Fibroblast of the aortic adventitia (primary cell): ENCODE measurements around the gene TSPAN17. TPM values are rescaled to one million over a fixed set of nuclear protein-coding genes. Genes with fewer than 3 reads are reported as not detected.

Experiments
- DNase-seq: peaks from one replicate; pipeline ENCODE4 v3.0.0-alpha.2; 2010; ENCODE audit warnings: low read depth
- H3K4me3 ChIP-seq: 2 replicates; pipeline ENCODE4 v1.5.1; 2011; ENCODE audit warnings: low read depth, mild to moderate bottlenecking, control low read depth, low read length, moderate library complexity
- CTCF ChIP-seq: IDR thresholded peaks from 2 replicates; pipeline ENCODE4 v1.5.1; 2011; ENCODE audit warnings: mild to moderate bottlenecking, low read length, control low read depth, inconsistent platforms; ENCODE audit not compliant: insufficient read depth
- total RNA-seq: library from RNA; depleted of rRNA; stranded (reverse); fragments of >200 nt; gene quantifications from 2 replicates; pipeline ENCODE4 v1.2.3, GENCODE V29; 2012; ENCODE audit warnings: low replicate concordance

The TSPAN17 gene
- total RNA-seq, 1 donor = 29.0 TPM

- DNase-seq = no peak
- TF ChIP-seq CTCF = no peak
- H3K4me3 ChIP-seq = no peak overlapping the region
These were observed 8.1 kb upstream of the TSPAN17 start for GRCh38 chr5:176639208-176639607.

DNA sequence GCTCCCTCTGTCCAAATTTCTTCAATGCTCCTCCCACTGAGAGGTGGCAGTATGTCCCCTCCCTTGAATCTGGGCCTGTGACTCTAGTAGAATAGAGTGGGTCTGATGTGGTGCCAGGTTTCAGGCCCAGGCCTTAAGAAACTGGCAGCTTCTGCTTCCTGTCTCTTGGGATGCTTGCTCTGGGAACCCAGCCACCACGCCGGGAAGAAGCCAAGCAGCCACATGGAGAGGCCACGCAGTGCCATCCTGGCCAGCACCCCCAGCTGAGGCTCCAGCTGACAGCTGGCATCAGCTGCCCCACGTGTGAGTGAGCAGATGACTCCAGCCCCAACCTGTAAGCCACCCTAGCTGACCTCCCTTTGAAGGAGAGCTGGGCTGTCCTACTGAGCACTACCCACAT, 7.3 kb upstream of the TSPAN17 start:
- DNase-seq = peak; percentile 71
- no peak for TF ChIP-seq CTCF
- H3K4me3 ChIP-seq = no peak overlapping the region

DNA sequence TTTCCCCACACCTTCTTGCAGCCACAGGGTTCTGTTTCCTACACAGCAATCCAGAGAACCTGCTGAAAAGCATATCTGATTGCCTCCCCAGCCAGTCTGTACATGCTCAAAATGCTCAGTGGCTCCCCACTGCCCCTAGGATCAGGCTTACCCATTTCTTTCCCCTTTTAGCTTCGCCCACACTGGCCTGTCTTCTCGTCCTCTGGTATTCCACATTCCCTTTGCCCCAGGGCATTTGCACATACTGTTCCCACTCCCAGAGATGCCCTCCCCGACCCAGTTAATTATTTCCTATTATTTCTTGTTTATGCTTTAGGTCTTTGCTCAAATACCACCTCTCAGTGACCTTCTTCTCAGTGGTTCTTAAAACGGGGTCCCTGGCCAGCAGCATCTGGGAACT, 6.7 kb upstream of the TSPAN17 start:
- DNase-seq = no peak
- no peak overlapping the region for H3K4me3 ChIP-seq
- no peak for TF ChIP-seq CTCF

GRCh38 chr5:176642675-176643490, 4.4 kb upstream of the TSPAN17 start:
- no peak for DNase-seq
- no peak for TF ChIP-seq CTCF
- H3K4me3 ChIP-seq = no peak overlapping the region

DNA sequence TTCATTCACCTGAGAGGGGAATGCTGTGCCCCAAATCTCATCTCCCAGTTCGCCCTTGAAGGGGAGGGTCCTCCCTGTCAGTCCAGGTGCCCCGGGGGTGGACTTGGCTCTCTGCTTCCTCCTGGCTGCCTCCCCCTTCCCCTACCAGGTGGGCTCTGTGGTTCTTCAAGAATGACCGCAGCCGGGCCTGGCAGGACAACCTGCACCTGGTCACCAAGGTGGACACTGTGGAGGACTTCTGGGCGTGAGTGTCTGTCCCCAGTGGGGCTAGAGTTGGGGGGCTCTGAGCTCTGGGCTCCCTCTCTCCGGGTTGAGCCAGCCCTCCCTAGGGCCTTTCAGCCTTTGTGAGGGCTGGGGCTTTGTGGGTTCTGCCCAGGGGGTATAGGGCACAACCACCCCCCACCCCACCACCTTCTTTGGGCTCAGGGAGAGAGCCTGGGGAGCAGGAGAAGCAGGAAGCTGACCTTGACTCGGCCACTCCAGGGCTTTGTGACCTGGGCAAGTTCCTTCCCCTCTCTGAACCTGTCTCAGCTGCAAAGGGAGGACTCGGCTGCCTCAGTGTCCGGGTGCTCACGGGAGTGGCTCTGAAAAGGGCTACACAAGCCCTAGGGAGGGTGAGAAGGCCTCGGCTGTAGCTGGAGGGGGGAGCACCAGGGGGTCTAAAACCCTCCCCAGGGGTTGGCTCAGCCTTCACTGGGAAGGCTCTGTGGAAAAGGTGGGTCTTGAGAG, 3.6 kb upstream of the TSPAN17 start:
- TF ChIP-seq CTCF = no peak
- DNase-seq = no peak
- no peak overlapping the region for H3K4me3 ChIP-seq

DNA sequence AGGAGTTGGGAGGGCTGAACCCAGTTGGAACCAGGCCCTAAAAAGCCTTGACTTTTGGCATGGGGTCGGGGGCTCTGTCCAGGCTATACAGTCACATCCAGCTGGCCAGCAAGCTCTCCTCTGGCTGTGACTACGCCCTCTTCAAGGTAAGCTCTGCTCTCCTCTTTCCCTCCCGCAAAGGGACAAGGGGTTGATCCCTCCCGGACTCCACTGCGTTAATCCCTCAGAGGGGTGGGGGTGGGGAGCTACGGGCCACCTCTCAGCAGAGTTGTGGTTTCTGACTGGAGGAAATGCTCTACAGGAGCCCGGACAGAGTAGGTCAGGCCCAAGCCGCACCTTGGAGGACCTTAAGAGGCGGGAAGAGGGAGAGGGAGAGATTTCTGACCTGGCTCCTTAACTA, 3.0 kb upstream of the TSPAN17 start:
- no peak overlapping the region for H3K4me3 ChIP-seq
- TF ChIP-seq CTCF = no peak
- no peak for DNase-seq
